ENCODE results near the gene TIMM44.

GRCh38 chr19:7901337-7901736 is 42.1 kb downstream of the TIMM44 start:
- TF ChIP-seq CTCF (IDR thresholded peaks at IDR 0.05) = no peak
- TF ChIP-seq POLR2A (IDR thresholded peaks at IDR 0.05) = no peak
